Breast epithelium (tissue), 3 donors: ENCODE measurements around the gene TMEM270.

ENCODE experiments used
- CTCF ChIP-seq, 3 donors: fragments of 450-650 bp; IDR thresholded peaks; one replicate each; pipeline ENCODE4 v1.5.1; 2016 to 2017; ENCODE audit warnings: antibody characterized with exemption in 3 of 3, mild to moderate bottlenecking in 3 of 3, moderate library complexity in 3 of 3
- POLR2A ChIP-seq: fragments of 450-650 bp; IDR thresholded peaks from one replicate; pipeline ENCODE4 v1.6.1; 2016; ENCODE audit warnings: antibody characterized with exemption, mild to moderate bottlenecking, moderate library complexity
- POLR2AphosphoS5 ChIP-seq, 3 donors: sonication (generic); formaldehyde crosslinking; IDR thresholded peaks; one replicate each; pipeline ENCODE4 v1.6.1; 2017; ENCODE audit warnings: antibody characterized with exemption in 3 of 3

DNA sequence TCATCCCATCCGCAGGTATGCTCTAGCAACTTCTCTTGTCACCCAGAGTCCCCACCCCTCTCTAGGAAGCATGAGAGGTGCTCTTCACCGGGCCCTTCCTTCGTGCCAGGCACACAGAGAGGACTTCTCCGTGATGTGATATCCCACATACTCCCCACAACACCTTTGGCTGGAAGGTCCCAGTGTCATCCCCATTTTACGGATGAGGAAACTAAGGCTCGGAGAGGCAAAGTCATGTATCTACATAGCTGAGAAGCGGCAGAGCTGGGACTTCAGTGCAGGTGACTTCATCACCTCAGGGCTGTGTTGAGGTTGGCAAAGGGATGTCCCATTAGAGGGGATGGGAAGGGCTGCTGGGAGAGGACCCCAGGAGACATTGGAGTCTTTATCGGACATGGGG is 15.4 kb downstream of the TMEM270 start:
- no peak for TF ChIP-seq CTCF (IDR thresholded peaks at IDR 0.05)
- TF ChIP-seq POLR2A, result no peak
- no peak for TF ChIP-seq POLR2AphosphoS5 (IDR thresholded peaks at IDR 0.05)
